MM.1S (cell line): ENCODE measurements around the gene CEMIP2.

ENCODE experiments used
- EZH2 ChIP-seq: fragments of 300-600 bp; sonication (generic); optimal IDR thresholded peaks from 2 replicates; pipeline ENCODE3; 2017; ENCODE audit warnings: low read depth, mild to moderate bottlenecking, antibody characterized with exemption, low read length, mixed read lengths
- EZH2phosphoT487 ChIP-seq: fragments of 300-600 bp; sonication (generic); IDR thresholded peaks from 2 replicates; pipeline ENCODE4 v1.6.1; 2018; ENCODE audit warnings: antibody characterized with exemption, low read length
- TF ChIP-seq, protein P1 (sequence below): fragments of 300-600 bp; sonication (generic); IDR thresholded peaks from 2 replicates; pipeline ENCODE4 v1.5.1; 2016; ENCODE audit warnings: antibody characterized with exemption, low read length, mixed read lengths

DNA sequence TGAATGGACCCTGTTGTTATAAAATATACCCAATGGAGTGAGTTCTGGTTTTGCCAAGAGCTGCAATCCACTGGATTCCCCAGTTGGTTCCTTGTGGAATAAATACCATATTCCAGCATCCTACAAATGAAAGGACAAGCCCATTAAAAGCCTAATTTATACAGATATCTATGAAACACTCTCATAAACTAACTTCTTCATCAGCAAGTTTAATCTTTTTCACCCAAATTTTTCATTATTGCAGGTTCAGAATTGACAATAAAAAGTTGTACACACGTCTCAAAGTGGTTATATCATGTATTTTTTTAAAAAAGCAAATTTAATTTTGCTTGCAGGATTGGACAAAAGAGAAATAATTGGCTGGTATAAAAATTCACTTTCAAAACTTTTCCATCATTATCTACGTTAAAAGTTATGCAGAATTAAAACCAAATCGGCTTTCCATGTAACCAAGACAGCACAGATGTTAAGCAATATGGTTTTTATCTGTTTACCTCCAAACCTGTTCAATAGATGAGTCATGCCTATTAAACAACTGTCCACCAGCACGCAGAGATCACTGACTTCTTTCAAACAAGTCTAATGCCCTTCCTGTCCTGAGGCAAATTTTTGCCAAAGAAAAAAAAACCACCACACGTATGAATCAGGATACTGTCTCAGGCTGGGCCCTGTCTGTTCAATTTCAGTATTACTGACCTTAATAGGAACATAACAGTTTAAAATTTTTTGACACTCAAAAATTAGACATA is 42.5 kb downstream of the CEMIP2 start:
- TF ChIP-seq, protein P1, sequence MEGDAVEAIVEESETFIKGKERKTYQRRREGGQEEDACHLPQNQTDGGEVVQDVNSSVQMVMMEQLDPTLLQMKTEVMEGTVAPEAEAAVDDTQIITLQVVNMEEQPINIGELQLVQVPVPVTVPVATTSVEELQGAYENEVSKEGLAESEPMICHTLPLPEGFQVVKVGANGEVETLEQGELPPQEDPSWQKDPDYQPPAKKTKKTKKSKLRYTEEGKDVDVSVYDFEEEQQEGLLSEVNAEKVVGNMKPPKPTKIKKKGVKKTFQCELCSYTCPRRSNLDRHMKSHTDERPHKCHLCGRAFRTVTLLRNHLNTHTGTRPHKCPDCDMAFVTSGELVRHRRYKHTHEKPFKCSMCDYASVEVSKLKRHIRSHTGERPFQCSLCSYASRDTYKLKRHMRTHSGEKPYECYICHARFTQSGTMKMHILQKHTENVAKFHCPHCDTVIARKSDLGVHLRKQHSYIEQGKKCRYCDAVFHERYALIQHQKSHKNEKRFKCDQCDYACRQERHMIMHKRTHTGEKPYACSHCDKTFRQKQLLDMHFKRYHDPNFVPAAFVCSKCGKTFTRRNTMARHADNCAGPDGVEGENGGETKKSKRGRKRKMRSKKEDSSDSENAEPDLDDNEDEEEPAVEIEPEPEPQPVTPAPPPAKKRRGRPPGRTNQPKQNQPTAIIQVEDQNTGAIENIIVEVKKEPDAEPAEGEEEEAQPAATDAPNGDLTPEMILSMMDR, result no peak
- no peak for TF ChIP-seq EZH2
- TF ChIP-seq EZH2phosphoT487, result no peak
